GM18870 (cell line): ENCODE data around the gene GNA15.
"Not testable (repeated sequence)": the region's sequence is repeated elsewhere in the genome, so short reads cannot be mapped to it uniquely, and the experiment has no call there.

ENCODE experiments used
- ATAC-seq: cut with Tn5 transposase; IDR thresholded peaks from one replicate; pipeline ENCODE4 v1.9.1; 2021; ENCODE audit warnings: moderate library complexity; ENCODE audit not compliant: unreplicated experiment

GNA15 gene

DNA sequence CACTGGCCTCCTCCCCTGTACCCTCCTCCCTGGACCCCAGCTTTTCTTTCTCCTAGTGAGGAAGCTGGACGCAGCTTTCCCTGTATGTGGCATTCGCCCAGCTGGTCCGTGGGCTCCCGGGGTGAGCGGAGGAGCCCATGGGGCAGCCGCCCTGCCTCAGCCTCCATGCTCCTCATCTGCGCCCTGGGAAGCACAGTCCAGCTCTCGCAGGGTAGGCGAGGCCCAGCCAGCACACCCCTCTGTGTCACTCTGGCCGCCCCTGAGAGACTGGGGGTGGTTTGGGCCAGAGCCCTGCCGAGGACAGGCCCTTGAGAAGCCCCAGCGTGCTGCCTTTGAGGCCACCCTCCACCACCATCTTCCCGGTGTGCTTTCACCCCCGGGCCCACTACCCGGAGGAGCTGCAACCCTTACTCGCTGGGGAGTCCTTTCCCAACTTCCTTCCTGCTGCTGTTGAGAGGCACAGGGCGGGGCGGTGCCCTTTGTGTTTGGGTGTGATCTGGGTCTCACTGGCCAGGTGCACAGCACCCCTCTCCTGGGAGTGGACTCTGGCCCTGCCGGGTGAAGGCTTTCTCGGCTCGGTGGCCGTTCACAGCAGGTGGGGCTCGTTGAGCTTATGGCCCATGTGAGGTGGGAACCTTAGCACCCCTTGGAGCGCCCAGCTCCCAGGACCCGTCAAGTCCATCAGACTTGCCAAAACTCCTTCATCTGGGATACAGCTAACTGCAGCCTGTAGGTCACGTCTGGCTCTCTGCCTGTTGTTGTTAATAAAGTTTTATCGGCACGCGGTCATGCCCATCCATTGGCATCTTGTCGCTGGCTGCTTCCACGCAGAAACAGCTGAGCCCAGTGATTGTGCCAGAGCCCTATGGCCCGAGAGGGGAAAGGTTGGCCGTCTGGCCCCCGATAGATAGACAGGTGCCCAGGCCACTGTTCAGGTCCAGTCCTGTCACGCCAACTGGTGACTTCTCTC is 53.1 kb downstream of the GNA15 start:
- ATAC-seq = no peak

DNA sequence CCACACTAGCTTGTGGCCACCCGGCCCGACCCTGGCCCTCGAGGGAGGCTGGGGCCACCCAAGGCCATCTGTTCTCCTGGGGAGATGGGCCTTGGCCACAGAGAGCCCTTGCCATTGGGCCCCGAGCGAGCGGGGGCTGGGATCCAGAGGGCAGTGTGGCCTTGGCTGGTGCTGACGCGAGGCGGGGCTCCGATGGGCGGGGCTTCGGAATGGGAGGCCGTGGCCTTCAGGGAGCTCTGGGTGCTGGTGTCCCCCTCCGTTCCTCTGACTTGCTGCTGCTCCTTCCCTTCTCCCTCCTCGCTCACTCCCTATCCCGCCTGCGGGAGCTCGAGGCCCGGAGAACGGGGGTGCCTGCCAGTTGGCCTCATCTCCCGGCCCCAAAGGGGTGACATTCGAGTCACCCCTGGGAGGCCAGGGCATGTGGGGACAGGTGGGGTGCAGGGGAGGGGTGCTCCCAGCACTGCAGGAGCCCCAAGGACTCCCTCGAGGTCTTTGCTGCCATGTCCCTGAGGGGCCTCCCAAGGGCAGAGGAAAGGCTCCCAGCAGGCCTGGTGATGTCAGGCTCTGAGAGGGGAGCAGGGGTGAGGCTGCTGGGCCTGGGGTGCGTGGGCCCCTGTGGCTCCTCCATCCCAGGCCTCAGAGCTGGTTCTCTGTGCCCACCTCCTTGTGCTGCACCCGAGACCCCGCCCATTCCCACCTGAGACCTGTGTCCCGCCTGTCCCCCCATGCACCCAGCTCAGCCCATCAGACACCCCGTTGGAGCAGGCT is 54.1 kb downstream of the GNA15 start:
- no peak for ATAC-seq

DNA sequence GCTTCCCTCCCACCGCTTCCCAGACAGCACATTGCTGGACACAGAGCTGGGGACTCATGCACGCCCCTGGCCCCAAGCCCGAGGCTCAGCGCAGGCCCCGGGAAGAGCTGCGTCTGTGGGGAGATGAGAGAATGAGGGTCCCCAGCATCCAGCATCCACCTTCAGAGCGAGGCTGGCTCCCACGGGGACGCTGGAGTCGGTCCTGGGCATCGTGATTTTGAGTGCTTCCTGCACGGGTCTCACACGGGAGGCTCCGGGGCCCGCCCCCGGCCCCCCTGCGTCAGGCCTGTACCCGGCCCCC is 54.6 kb downstream of the GNA15 start:
- no peak for ATAC-seq

DNA sequence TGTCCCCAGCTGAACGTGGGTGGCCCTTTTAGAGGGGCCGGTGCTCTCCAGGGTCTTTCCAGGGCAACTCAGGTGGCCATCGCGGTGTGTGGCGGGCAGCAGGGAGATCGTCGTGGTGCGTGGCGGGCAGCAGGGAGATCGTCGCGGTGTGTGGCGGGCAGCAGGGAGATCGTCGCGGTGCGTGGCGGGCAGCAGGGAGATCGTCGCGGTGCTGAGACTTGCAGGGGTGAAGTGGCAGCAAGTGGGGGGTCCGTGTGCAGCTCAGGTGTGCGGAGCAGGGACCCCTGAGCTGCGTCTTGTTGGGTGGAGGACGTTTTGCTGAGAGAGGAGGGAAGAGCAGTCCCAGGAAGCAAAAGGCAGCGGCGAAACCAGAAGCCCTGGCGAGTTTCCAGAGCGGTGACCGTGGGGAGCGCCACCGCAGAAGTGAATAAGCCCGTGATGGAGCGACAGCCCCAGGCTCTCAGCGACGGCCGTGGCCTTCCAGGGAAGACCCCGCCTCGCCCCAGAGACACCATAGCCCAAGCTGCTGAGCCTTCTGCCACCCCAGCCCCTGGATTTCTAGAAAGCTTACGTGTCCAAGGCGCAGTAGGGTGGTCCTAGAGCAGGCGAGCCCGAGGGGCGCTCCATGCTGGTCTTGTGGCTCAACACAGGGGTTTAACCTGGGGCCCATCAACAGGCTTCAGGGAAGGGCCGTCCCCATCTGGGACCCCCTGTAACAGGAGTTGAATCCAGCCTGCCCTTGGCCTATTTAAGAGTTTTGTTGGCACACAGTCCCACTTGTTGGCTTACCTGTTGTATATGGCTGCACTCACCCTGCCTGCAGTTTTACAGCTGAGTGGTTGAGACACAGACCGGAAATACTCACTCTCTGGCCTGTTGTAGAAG is 55.3 kb downstream of the GNA15 start:
- ATAC-seq = no peak

DNA sequence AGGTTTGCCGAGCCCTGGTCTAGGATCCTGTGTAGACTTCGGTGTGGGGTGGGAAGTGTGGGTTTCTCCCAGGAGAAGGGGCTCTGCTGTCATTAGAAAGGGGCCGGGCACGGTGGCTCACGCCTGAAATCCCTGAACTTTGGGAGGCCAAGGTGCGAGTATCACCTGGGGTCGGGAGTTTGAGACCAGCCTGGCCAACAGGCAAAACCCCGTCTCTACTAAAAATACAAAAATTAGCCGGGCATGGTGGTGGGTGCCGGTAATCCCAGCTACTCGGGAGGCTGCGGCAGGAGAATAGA is 55.9 kb downstream of the GNA15 start:
- ATAC-seq = not testable (repeated sequence)

DNA sequence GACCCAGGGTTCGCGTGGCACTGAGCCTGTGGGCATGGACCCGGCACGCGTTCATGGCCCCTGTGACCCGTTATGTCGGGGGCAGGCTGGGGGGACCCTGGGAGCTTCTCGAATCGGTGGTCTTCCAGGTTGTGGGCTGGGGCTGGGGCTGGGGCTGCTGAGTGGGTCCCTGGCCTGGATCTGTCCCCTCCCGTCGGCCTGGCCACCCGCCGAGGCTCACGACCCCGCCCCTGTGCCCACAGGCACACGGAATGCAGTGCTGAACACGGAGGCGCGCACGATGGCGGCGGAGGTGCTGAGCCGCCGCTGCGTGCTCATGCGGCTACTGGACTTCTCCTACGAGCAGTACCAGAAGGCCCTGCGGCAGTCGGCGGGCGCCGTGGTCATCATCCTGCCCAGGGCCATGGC is 56.4 kb downstream of the GNA15 start:
- ATAC-seq = no peak

DNA sequence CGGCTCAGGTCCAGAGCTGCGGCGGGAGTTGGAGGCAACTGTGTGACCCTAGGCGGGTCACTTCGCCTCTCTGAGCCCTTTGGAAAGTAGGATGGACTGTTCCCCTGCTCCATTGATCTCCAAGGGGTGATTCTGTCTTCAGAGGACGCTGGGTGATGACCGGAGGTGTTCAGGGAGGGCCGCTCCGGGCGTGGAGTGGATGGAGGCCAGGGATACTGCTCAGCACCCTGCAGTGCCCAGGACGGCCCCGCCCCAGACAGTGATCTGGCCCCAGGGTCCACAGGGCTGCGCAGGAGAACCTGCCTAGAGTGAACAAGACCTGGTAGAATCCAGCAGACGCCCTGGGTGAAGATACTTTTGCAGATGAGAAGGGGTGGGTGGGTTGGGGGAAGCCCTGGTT is 56.9 kb downstream of the GNA15 start:
- ATAC-seq = no peak

DNA sequence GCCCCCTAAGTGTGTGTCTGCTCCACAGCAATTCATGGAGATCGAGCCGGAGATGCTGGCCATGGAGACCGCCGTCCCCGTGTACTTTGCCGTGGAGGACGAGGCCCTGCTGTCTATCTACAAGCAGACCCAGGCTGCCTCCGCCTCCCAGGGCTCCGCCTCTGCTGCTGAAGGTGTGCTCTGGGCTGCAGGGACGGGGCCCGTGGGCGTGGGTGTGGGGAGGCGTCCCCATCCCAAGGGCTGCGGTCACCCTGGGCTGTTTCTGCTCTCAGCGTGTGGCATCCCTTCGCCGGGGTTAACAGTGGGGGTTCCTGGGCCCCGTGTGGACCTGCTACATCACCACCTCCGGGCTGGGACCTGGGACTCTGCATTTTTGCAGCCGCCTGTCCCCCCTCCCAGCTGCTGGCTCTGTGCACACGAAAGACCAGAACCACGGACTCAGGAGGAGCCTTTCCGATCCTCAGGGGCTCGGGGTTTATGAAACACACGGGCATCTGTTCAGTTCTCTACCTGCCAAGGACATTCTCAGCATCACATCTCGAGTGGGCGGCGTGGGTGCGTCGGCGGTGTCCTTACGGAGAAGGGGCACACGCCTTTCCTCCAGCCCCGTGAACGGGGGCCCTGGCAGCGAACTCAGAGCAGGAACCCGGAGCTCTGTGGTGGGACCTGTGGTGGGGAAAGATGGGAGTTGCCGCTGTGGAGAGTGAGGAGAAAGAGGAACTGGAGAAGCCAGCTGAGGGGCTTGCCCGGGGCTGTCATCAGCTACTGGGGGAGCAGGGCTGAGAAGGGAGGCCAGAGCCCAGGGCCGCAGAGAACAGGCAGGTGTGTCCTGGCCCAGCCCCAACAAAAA is 57.6 kb downstream of the GNA15 start:
- no peak for ATAC-seq

DNA sequence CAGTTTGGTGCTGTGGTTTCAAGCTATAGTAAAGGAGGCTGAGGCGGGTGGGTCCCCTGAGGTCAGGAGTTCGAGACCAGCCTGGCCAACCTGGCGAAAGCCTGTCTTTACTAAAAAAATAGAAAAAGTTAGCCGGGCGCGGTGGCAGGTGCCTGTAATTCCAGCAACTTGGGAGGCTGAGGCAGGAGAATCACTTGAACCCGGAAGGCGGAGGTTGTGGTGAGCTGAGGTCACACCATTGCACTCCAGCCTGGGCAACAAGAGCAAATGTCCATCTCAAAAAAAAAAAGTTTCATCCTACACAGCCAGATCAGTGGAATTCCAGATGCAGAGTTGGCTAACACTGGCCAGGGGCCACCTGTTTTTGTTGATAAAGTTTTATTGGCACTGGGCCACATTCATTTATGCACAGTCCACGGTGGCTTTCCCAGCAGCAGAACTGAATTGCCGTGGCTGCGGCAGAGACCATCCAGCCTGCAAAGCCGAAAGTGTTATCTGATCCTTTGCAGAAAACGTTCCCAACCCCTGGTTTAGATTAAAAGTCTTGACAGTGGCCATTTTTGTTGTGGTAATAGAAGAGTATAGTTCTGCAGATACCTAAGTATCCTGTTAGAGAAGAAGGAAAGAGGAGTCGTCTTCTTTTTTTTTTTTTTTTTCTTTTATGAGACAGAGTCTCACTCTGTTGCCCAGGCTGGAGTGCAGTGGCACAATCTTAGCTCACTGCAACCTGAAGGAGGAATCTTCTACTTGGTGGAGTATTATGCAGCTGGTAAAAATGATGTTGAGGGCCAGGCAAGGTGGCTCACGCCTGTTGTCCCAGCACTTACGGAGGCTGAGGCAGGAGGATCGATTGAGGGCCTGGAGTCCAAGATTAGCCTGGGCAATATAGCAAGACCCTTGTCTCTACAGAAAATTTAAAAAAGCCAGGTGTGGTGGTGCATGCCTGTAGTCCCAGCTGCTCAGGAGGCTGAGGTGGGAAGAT is 58.6 kb downstream of the GNA15 start:
- no peak for ATAC-seq

DNA sequence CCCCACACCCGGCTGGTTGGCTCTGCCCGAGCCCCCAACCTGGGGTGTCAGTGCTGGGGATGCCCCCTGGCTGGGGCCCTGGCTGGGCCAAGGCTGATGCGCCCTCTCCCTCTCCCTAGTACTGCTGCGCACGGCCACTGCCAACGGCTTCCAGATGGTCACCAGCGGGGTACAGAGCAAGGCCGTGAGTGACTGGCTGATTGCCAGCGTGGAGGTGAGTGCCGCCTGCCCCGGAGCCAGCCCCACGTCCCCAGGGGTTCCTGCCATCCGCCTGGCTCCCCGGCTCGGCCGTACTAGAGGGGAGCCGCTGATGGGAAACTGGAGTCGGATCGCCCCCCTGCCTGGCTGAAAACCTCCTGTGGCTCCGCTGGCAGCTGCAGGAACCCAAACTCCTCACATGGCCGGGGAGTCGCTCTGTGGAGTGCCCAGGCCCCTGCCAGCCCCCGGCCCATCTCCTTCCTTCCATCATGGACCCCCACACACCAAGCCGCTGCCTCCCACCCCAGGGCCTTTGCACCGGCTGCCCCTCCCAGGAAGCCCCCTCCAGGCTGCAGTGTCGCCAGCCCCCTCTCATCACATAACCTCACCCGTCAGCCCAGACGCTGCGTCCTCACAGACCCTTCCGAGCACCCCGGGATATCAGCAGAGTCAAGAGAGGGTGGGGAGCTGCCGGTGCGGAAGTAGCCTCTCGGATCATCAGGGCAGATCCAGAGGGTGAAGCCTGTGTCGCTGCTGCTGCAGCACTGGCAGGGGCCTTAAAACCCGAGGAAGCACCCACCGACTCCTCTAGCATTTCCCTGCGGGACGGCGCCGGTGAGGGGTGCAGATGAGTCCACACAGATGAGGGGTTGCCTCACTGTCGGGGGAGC is 60.5 kb downstream of the GNA15 start:
- no peak for ATAC-seq

DNA sequence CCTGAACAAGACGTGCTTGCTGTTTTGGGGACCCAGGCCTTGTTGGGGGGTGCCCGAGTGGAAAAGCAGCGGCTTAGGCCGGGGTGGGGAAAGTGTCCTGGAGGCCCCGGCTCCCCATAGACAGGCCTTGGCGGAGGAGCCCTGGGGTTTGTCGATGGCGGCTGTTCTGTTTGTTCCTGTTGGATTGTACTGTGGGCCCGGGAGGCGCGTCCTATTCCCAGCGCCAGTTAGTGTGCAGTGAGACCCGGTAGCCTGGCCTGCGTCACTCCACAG is 61.0 kb downstream of the GNA15 start:
- ATAC-seq = no peak

DNA sequence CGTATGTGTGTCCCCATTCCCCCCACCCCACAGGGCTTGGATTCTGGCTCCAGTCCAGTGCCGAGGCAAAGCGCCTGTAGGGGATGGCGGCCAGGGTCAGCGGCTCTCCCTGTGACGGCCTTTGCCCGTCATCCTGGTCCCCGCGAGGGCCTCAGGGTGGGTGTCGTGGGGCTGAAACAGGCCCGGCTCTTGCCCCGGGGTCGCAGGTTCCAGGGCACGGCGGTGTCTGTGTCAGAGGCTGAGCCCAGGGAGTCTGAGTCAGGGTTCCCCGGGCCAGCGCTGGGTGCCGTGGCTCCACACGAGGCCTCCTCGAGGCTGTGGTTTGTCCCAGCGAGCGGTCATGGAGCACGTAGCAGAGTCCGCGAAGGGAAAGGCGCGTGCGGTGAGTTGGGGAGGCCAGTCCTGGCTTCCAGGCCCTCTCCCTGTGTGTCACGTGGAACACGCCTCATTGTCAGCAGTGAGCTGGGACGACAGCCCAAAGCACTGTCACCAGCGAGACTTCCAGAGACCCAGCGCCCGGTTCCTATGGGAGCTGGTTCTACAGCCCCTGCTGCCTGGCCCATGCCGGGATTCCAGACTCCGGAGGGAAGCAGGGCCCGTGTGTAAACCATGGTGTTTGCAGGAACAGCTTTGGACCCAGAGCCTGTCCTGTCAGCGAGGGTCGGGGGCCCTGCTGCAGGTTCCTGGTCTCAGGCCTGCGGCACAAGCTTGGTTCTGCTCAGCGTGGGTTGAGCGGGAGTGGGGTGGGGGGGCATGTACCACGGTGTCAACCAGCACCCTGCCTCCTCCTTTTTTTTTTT is 63.3 kb downstream of the GNA15 start:
- no peak for ATAC-seq

DNA sequence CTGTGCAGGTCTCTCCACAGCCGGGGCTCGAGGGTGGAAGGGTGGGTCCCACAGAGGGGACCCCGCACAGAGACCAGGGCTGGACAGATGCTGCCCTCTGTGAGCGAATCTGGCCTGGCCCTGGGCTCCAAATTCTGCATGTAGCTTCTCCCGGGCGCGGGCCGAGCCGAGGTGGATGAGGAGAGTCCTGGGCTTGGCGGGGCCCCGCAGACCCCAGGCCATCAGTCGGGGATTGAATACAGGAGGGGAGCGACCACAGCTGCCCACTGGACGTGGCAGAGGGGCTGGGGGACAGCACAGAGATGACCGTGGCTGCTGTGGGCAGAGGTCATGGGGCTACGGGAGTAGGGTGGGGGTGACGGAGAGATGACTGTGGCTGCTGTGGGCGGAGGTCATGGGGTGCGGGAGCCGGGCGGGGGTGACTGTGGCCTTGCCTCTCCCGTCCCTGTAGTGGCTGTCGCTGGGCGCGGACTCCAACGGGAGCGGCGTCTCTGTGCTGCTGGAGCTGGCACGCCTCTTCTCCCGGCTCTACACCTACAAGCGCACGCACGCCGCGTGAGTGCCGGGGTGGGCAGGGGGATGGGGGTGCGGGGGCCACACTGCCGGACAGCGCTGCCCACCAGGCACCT is 65.4 kb downstream of the GNA15 start:
- no peak for ATAC-seq

DNA sequence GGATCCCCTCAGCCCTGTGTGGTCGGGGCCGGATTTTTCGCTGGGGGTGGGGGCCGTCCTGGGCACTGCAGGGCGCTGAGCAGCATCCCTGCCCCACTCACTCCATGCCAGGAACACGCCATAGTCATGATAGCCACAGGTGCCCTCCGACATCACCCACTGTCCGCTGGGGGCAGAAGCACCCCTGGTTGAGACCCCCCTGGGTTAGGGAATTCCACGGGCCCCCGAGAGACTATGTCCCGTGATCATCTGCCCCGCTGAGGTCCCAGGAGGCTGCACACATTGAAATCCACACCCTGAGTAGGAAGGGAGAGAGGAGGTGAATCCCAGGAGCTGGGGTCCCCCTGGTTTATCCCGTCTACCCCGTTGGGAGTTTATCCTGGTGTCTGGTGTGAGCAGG is 66.1 kb downstream of the GNA15 start:
- no peak for ATAC-seq

DNA sequence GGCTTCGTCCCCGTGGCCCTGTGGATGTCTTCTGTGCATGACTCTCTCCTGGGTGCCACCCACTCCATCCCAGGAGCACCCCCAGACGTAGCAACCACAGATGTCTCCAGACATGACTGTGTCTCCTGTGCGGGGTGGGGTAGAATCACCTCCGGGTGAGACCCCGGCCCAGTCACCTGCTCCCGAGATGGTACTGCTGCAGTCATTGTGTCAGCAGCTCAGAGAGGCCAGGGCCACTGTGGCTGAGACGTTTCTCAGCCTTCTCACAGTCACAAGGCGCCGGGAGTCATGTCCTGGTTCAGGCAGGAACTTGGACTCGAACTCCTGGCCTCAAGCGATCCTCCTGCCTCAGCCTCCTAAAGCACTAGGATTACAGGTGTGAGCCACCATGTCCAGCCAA is 66.5 kb downstream of the GNA15 start:
- ATAC-seq = no peak

DNA sequence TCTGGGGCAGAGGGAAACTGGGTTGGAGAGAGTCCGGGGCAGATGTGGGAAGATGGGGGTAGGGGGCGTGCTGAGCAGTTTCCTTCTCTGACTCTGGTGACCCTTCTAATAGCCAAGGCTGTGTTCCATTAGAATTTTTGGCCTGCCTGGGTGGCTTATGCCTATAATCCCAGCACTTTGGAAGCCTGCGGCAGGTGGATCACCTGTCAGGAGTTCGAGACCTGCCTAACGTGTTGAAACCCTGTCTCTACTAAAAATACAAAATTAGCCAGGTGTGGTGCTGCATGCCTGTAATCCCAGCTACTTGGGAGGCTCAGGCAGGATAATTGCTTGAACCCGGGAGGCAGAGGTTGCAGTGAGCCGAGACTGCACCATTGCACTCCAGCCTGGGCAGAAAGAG is 67.1 kb downstream of the GNA15 start:
- not testable (repeated sequence) for ATAC-seq
